Measurements from ENCODE around the gene CRHR1. TPM values are rescaled to one million over a fixed set of nuclear protein-coding genes. Genes with fewer than 3 reads are reported as not detected.

The CRHR1 gene
- total RNA-seq, 3 donors from 2014 or later (not counting 1 experiment from before 2014, with no cell fraction given) = not detected

- Mint-ChIP-seq H3K27me3 (ENCODE audit: low read depth in 2 of 2) (peaks cover 20% of the 10 kb centered on the region in 2 donors), H3K4me1 (no peaks in the 10 kb centered on the region), H3K4me3 (no peak overlapping the region), H3K36me3 (no peaks in the 10 kb centered on the region), H3K9me3 (no peaks in the 10 kb centered on the region), H3K27ac (no peak overlapping the region)
- H3K36me3 ChIP-seq (ENCODE audit: control insufficient read depth, insufficient read depth, low read length) = no peaks in the 10 kb centered on the region
- no peak for DNase-seq
- H3K27me3 ChIP-seq (ENCODE audit: control insufficient read depth, insufficient read depth, low read length) = no peaks in the 10 kb centered on the region
- H3K4me3 ChIP-seq (ENCODE audit: low read length) = no peak overlapping the region
- no peaks in the 10 kb centered on the region for H3K4me1 ChIP-seq (ENCODE audit: control insufficient read depth, insufficient read depth, low read length)
- no peaks in the 10 kb centered on the region for H3K9me3 ChIP-seq (ENCODE audit: control insufficient read depth, insufficient read depth, low read length)
- H3K27ac ChIP-seq (ENCODE audit: low read length) = no peak overlapping the region
- ATAC-seq = no peak
- 86% methylated on average over 9 of the region's 9 CpGs for WGBS (ENCODE audit: insufficient coverage)
- intact Hi-C loops (cut with micrococcal nuclease) = no loop called here
- TF ChIP-seq, protein P1, sequence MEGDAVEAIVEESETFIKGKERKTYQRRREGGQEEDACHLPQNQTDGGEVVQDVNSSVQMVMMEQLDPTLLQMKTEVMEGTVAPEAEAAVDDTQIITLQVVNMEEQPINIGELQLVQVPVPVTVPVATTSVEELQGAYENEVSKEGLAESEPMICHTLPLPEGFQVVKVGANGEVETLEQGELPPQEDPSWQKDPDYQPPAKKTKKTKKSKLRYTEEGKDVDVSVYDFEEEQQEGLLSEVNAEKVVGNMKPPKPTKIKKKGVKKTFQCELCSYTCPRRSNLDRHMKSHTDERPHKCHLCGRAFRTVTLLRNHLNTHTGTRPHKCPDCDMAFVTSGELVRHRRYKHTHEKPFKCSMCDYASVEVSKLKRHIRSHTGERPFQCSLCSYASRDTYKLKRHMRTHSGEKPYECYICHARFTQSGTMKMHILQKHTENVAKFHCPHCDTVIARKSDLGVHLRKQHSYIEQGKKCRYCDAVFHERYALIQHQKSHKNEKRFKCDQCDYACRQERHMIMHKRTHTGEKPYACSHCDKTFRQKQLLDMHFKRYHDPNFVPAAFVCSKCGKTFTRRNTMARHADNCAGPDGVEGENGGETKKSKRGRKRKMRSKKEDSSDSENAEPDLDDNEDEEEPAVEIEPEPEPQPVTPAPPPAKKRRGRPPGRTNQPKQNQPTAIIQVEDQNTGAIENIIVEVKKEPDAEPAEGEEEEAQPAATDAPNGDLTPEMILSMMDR (IDR thresholded peaks at IDR 0.05) = no peak
Observed at GRCh38 chr17:45752246-45752645, 31.9 kb upstream of the CRHR1 start.

GRCh38 chr17:45753645-45754225, 30.4 kb upstream of the CRHR1 start:
- H3K4me3 ChIP-seq (ENCODE audit: low read length) = no peak overlapping the region
- 67% methylated on average over 7 of the region's 7 CpGs for WGBS (ENCODE audit: insufficient coverage)
- peaks cover 20 to 23% of the 10 kb centered on the region in 2 donors for H3K27me3 Mint-ChIP-seq (ENCODE audit: low read depth in 2 of 2)
- H3K36me3 Mint-ChIP-seq = no peaks in the 10 kb centered on the region
- no peaks in the 10 kb centered on the region for H3K4me1 Mint-ChIP-seq
- TF ChIP-seq, protein P1 (IDR thresholded peaks at IDR 0.05) = no peak
- H3K27me3 ChIP-seq (ENCODE audit: control insufficient read depth, insufficient read depth, low read length) = no peaks in the 10 kb centered on the region
- no peak overlapping the region for H3K4me3 Mint-ChIP-seq
- no peak for ATAC-seq
- no peaks in the 10 kb centered on the region for H3K36me3 ChIP-seq (ENCODE audit: control insufficient read depth, insufficient read depth, low read length)
- no peaks in the 10 kb centered on the region for H3K4me1 ChIP-seq (ENCODE audit: control insufficient read depth, insufficient read depth, low read length)
- no peaks in the 10 kb centered on the region for H3K9me3 ChIP-seq (ENCODE audit: control insufficient read depth, insufficient read depth, low read length)
- no peak overlapping the region for H3K27ac ChIP-seq (ENCODE audit: low read length)
- no peak for DNase-seq
- intact Hi-C loops (cut with micrococcal nuclease) = no loop called here
- no peak overlapping the region for H3K27ac Mint-ChIP-seq
- no peaks in the 10 kb centered on the region for H3K9me3 Mint-ChIP-seq

DNA sequence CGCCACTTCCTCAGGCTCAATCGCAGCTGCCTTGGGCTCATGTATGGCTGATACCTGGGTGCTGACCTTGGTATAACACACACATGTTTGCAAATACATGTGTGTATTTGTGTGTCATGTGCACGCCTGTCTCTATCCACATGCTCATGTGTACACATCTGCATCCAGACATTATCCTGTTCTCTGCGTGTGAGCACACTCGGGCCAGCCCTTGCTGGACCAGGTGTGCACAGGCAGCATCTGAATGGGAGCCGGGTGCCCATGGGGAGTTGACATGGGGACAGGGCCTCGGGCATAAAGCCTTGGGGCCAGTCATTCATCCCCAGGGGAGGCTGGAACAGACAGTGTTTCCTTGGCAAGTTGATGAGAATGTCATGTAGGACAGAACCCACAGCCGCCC, 29.1 kb upstream of the CRHR1 start:
- Mint-ChIP-seq H3K9me3 (no peaks in the 10 kb centered on the region), H3K4me3 (no peak overlapping the region), H3K27ac (no peak overlapping the region), H3K36me3 (no peaks in the 10 kb centered on the region), H3K4me1 (no peaks in the 10 kb centered on the region), H3K27me3 (ENCODE audit: low read depth in 2 of 2) (peaks cover 12 to 19% of the 10 kb centered on the region in 2 donors)
- DNase-seq (no peak), ATAC-seq (no peak)
- WGBS (ENCODE audit: insufficient coverage) = 89% methylated on average over 8 of the region's 8 CpGs
- Histone ChIP-seq H3K4me3 (ENCODE audit: low read length) (no peak overlapping the region), H3K27ac (ENCODE audit: low read length) (no peak overlapping the region), H3K4me1 (ENCODE audit: control insufficient read depth, insufficient read depth, low read length) (no peaks in the 10 kb centered on the region), H3K36me3 (ENCODE audit: control insufficient read depth, insufficient read depth, low read length) (no peaks in the 10 kb centered on the region), H3K9me3 (ENCODE audit: control insufficient read depth, insufficient read depth, low read length) (no peaks in the 10 kb centered on the region), H3K27me3 (ENCODE audit: control insufficient read depth, insufficient read depth, low read length) (no peaks in the 10 kb centered on the region)
- intact Hi-C loops (cut with micrococcal nuclease) = no loop called here
- TF ChIP-seq, protein P1 (IDR thresholded peaks at IDR 0.05) = no peak
